ENCODE measurements around the gene RAPGEF3.

Gene RAPGEF3

DNA sequence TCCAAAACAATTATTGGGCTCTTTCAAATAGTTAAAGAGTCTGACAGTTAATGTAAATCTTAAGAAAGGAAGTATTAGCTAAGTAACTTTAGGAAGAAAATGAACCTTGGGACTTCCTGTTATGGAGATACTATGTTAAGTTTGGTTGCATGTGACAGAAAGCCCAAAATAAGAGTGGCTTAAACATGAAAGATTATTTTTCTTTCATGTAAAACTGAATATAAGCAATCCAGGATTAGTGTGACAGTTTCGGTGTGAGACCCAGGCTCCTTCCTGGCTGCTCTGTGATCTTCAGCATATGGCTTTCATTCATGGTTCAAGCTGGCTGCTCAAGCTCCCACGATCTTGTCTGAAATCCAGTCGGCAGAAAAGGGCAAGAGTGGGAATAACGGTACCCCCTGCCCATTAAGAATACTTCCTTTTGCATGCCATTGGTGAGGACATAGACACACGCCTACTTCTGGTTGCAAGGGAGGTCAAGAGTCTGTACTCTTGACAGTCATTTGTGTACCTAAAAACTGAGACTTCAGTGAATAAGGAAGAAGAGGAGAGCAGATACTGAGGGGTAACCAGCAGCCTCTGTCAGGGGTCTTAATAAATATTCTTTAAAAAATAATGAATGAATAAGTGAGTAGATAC is 50.7 kb downstream of the RAPGEF3 start:
- Histone ChIP-seq H3K36me3 (ENCODE audit: insufficient read depth, low read length) (0 out of 2 replicates have a peak, but pooled peaks cover 4% of the 10 kb centered on the region), H3K27ac (no peak overlapping the region), H3K4me3 (no peak overlapping the region), H3K9me3 (ENCODE audit: low read depth, low read length) (no peaks in the 10 kb centered on the region), H3K9ac (ENCODE audit: insufficient read length) (peak overlapping the region; percentile 80)
- no peak for DNase-seq (ENCODE audit: low read depth, low spot score)
- TF ChIP-seq POLR2AphosphoS5 (IDR thresholded peaks at IDR 0.05; ENCODE audit: borderline replicate concordance, low read depth, low read length) (no peak), EZH2 (IDR thresholded peaks at IDR 0.05) (no peak), FOXP2 (optimal IDR thresholded peaks at IDR 0.05; ENCODE audit: control extremely low read depth, extremely low read length, insufficient read depth) (no peak)

DNA sequence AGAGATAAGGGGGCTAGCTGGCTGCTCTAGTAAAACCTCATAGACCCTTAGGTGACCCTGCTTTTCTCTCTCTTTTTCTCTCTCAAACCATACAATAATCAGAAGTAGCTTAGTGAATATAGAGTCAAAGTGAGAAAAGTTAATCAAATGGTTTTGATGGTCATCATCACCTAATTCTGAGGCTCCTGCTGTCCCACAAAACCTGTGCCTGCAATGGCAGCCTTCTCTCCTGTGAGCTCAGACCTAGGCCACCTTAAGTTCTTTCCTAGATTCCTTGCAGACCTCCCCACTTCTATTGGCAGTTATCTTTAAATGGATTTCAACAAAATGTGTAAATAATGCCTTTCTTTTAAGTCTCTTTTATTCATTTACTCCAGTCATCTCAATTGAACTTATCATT is 51.3 kb downstream of the RAPGEF3 start:
- H3K27ac ChIP-seq: no peak overlapping the region
- peak overlapping the region; percentile 80 for H3K9ac ChIP-seq (ENCODE audit: insufficient read length)
- TF ChIP-seq FOXP2 (optimal IDR thresholded peaks at IDR 0.05; ENCODE audit: control extremely low read depth, extremely low read length, insufficient read depth) (no peak), POLR2AphosphoS5 (IDR thresholded peaks at IDR 0.05; ENCODE audit: borderline replicate concordance, low read depth, low read length) (no peak), EZH2 (IDR thresholded peaks at IDR 0.05) (no peak)
- 0 out of 2 replicates have a peak, but pooled peaks cover 4% of the 10 kb centered on the region for H3K36me3 ChIP-seq (ENCODE audit: insufficient read depth, low read length)
- no peak for DNase-seq (ENCODE audit: low read depth, low spot score)
- H3K4me3 ChIP-seq: 0 out of 2 replicates have a peak overlapping the region, but pooled peaks have one; percentile 5
- H3K9me3 ChIP-seq (ENCODE audit: low read depth, low read length): no peaks in the 10 kb centered on the region

DNA sequence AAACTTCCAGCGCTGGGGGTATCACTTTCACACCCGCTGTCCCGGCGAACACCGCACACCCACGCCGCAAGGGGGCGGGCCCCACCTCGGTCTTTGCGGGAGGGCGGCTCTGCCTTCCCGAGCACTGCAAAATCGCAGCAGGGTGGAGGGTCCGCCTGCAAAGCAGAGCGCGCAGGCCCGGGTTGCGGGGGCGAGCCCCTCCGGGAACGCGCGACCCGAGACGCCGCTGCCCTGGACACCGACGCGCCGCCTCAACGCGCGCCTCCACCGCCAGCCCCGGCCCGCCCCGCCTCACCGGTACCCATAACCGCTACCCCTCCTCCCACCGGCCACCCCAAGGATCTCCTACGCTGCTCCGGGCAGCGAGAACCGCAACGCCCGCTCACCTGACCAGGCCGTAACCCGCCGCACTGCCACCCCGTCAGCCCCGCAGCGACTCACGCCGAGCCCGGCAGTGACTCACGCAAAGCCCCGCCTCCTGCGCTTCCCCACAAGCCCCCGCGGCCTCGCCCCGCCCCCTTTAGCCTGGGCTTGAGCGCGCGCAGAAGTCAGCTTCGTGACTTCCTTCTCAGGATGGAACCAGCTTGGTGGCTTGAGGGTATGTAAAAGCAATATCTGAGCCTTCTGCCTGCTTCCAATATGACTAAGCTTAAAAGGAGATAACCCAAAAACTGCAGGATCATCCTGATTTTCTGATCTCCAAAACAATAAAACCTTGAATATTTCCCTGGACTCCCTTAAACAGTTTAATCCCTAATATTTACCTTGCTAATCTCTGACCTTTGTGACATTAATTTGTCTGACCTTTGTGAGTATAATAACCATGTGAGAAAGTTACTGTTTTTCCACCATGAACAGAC is 52.9 kb downstream of the RAPGEF3 start, which contains the start of gene RPAP3:
RPAP3 (minus strand) TSS at position 465 of the 860 bp plus-strand sequence. CDS start 3,190 bp downstream, outside the sequence.
- peak; percentile 53 for DNase-seq (ENCODE audit: low read depth, low spot score)
- TF ChIP-seq POLR2AphosphoS5 (IDR thresholded peaks at IDR 0.05; ENCODE audit: borderline replicate concordance, low read depth, low read length) (peak; percentile 96), FOXP2 (optimal IDR thresholded peaks at IDR 0.05; ENCODE audit: control extremely low read depth, extremely low read length, insufficient read depth) (no peak), EZH2 (IDR thresholded peaks at IDR 0.05) (no peak)
- H3K4me3 ChIP-seq: peak within 1 kb of the TSS; percentile 76

DNA sequence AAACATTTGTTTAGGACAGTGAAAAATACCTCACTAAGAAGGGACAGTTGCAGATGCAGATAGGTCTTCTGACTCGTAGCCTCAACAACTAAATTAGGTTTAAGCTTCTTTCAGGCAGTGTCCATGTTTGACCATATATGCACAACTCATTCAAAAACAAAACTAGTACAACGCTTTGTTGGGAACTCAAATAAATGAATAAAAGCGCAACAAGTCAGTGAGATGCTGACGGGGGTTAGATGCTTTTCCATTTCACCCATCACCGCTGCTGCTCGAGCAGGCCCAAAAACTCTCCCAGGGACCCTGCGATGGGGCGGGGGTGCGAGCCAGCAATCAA is 53.5 kb downstream of the RAPGEF3 start:
- peak overlapping the region; percentile 76 for H3K4me3 ChIP-seq
- peaks cover 21% of the 10 kb centered on the region for H3K36me3 ChIP-seq (ENCODE audit: insufficient read depth, low read length)
- H3K27ac ChIP-seq: no peak overlapping the region
- DNase-seq (ENCODE audit: low read depth, low spot score): no peak
- H3K9me3 ChIP-seq (ENCODE audit: low read depth, low read length): no peaks in the 10 kb centered on the region
- H3K9ac ChIP-seq (ENCODE audit: insufficient read length): peak overlapping the region; percentile 80
- TF ChIP-seq POLR2AphosphoS5 (IDR thresholded peaks at IDR 0.05; ENCODE audit: borderline replicate concordance, low read depth, low read length): no peak
- no peak for TF ChIP-seq EZH2 (IDR thresholded peaks at IDR 0.05)
- TF ChIP-seq FOXP2 (optimal IDR thresholded peaks at IDR 0.05; ENCODE audit: control extremely low read depth, extremely low read length, insufficient read depth): no peak

More for the DNA sequence above, 52.9 kb downstream of the RAPGEF3 start, which contains the start of gene RPAP3:
- Histone ChIP-seq H3K27ac (peak within 1 kb of the TSS; percentile 12), H3K9me3 (ENCODE audit: low read depth, low read length) (no peaks in the 10 kb centered on the region), H3K36me3 (ENCODE audit: insufficient read depth, low read length) (peaks cover 15% of the 10 kb centered on the region), H3K9ac (ENCODE audit: insufficient read length) (peak within 1 kb of the TSS; percentile 80)

DNA sequence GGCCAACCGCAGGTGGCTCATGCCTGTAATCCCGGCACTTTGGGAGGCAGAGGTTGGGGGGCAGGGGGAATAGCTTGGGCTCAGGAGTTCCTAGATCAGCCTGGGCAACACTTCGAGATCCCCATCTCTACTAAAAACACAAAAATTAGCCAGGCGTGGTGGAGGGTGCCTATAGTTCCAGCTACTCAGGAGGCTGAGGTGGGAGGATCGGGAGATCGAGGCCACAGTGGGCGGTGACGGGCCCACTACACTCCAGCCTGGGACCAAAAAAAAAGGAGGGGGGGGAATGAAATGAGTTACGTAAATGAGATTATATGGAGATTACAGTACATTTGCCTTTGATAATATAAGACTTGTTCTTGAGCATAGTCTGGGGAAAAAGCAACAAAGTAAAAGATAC is 54.0 kb downstream of the RAPGEF3 start:
- H3K27ac ChIP-seq: no peak overlapping the region
- no peak for DNase-seq (ENCODE audit: low read depth, low spot score)
- no peaks in the 10 kb centered on the region for H3K9me3 ChIP-seq (ENCODE audit: low read depth, low read length)
- H3K36me3 ChIP-seq (ENCODE audit: insufficient read depth, low read length): peaks cover 24% of the 10 kb centered on the region
- H3K9ac ChIP-seq (ENCODE audit: insufficient read length): peak overlapping the region; percentile 80
- TF ChIP-seq POLR2AphosphoS5 (IDR thresholded peaks at IDR 0.05; ENCODE audit: borderline replicate concordance, low read depth, low read length): no peak
- TF ChIP-seq EZH2 (IDR thresholded peaks at IDR 0.05): no peak
- TF ChIP-seq FOXP2 (optimal IDR thresholded peaks at IDR 0.05; ENCODE audit: control extremely low read depth, extremely low read length, insufficient read depth): no peak
- H3K4me3 ChIP-seq: peak overlapping the region; percentile 76

DNA sequence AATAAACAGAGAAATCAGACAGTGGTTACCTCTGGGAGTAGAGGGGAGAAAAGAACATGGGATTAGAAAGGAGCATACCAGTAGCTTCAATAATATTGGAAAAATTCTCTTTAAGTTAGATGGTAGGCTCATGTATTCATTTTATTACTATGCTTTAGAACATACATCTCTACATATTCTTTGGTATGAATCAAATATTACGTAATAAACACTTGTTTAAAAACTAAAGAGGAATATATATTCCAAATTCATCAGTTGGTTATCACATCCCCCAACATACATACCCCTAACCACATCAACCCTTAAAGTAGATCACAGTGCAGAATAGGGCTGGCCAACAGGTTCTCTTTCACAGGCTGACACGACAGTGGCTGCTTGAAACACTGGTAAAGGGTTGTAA is 58.4 kb downstream of the RAPGEF3 start:
- DNase-seq (ENCODE audit: low read depth, low spot score): no peak
- no peak overlapping the region for H3K9ac ChIP-seq (ENCODE audit: insufficient read length)
- no peak overlapping the region for H3K27ac ChIP-seq
- H3K4me3 ChIP-seq: no peak overlapping the region
- no peaks in the 10 kb centered on the region for H3K9me3 ChIP-seq (ENCODE audit: low read depth, low read length)
- no peak for TF ChIP-seq EZH2 (IDR thresholded peaks at IDR 0.05)
- TF ChIP-seq FOXP2 (optimal IDR thresholded peaks at IDR 0.05; ENCODE audit: control extremely low read depth, extremely low read length, insufficient read depth): no peak
- TF ChIP-seq POLR2AphosphoS5 (IDR thresholded peaks at IDR 0.05; ENCODE audit: borderline replicate concordance, low read depth, low read length): no peak
- H3K36me3 ChIP-seq (ENCODE audit: insufficient read depth, low read length): peaks cover 53% of the 10 kb centered on the region

DNA sequence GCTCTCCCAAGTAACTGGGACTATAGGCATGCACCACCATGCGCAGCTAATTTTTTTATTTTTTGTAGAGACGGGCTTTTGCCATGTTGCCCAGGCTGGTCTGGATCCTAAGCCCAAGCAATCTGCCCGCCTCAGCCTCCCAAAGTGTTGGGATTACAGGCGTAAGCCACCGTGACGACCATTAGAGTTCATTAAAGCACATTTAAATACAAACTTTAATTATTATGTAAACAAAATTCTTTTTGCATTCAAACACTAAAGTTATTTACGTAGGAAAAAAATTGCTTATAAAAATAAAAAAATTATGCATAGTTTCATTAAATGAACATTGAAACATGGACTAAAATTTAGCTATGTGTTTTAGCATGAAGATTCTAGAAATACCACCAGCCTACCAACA is 60.0 kb downstream of the RAPGEF3 start:
- no peak overlapping the region for H3K27ac ChIP-seq
- TF ChIP-seq POLR2AphosphoS5 (IDR thresholded peaks at IDR 0.05; ENCODE audit: borderline replicate concordance, low read depth, low read length) (no peak), FOXP2 (optimal IDR thresholded peaks at IDR 0.05; ENCODE audit: control extremely low read depth, extremely low read length, insufficient read depth) (no peak), EZH2 (IDR thresholded peaks at IDR 0.05) (no peak)
- no peaks in the 10 kb centered on the region for H3K9me3 ChIP-seq (ENCODE audit: low read depth, low read length)
- no peak for DNase-seq (ENCODE audit: low read depth, low spot score)
- H3K4me3 ChIP-seq: no peak overlapping the region
- no peak overlapping the region for H3K9ac ChIP-seq (ENCODE audit: insufficient read length)
- peaks cover 64% of the 10 kb centered on the region for H3K36me3 ChIP-seq (ENCODE audit: insufficient read depth, low read length)

DNA sequence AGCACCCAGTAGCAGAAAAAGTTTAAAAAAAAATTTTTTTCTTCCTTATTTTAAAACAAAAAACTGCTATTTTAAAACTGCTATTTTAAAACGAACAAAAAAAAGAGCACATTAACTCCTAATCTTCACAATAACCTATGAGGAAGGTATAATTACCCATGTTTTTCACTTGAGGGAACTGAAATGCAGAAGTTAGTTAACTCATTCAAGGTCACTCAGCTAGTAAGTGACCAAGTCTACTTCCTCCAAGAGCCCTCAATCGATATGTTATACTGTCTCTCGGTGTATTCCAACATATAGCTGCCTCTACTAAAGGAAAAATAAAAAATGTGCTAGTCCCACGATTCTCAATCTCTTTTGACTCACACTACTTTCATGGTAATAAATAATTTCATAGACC is 60.6 kb downstream of the RAPGEF3 start:
- DNase-seq (ENCODE audit: low read depth, low spot score): no peak
- no peak overlapping the region for H3K4me3 ChIP-seq
- H3K36me3 ChIP-seq (ENCODE audit: insufficient read depth, low read length): peaks cover 66% of the 10 kb centered on the region
- H3K9me3 ChIP-seq (ENCODE audit: low read depth, low read length): no peaks in the 10 kb centered on the region
- H3K9ac ChIP-seq (ENCODE audit: insufficient read length): no peak overlapping the region
- no peak overlapping the region for H3K27ac ChIP-seq
- TF ChIP-seq POLR2AphosphoS5 (IDR thresholded peaks at IDR 0.05; ENCODE audit: borderline replicate concordance, low read depth, low read length) (no peak), FOXP2 (optimal IDR thresholded peaks at IDR 0.05; ENCODE audit: control extremely low read depth, extremely low read length, insufficient read depth) (no peak), EZH2 (IDR thresholded peaks at IDR 0.05) (no peak)

Data from SK-N-MC (cell line).